HEK293 (cell line): ENCODE measurements around the gene GAREM1.

Source experiments
- MEIS1 ChIP-seq: sonication (generic); formaldehyde crosslinking; IDR thresholded peaks from 2 replicates; pipeline ENCODE4 v1.8.1; 2022; ENCODE audit warnings: missing genetic modification reagents, mild to moderate bottlenecking, borderline replicate concordance
- ZBTB1 ChIP-seq: fragments of 450-650 bp; formaldehyde crosslinking; IDR thresholded peaks from 2 replicates; pipeline ENCODE4 v1.5.1; 2016; ENCODE audit warnings: missing biosample characterization, missing genetic modification characterization
- ZNF549 ChIP-seq: fragments of 450-650 bp; IDR thresholded peaks from 2 replicates; pipeline ENCODE4 v1.5.1; 2018; ENCODE audit warnings: missing biosample characterization, missing genetic modification characterization, mild to moderate bottlenecking, inconsistent platforms, moderate library complexity
- ZNF837 ChIP-seq: fragments of 450-650 bp; formaldehyde crosslinking; IDR thresholded peaks from 2 replicates; pipeline ENCODE4 v1.5.1; 2016; ENCODE audit warnings: missing biosample characterization, missing genetic modification characterization
- TF ChIP-seq, protein P1 (sequence below): fragments of 450-650 bp; formaldehyde crosslinking; IDR thresholded peaks from 2 replicates; pipeline ENCODE4 v1.5.1; 2016; ENCODE audit warnings: missing biosample characterization, missing genetic modification characterization
- TF ChIP-seq, protein P2 (sequence below): fragments of 450-650 bp; formaldehyde crosslinking; IDR thresholded peaks from 2 replicates; pipeline ENCODE4 v1.5.1; 2016; ENCODE audit warnings: missing biosample characterization, missing genetic modification characterization
- TF ChIP-seq, protein P3 (sequence below): fragments of 450-650 bp; formaldehyde crosslinking; IDR thresholded peaks from 2 replicates; pipeline ENCODE4 v1.5.1; 2016; ENCODE audit warnings: missing biosample characterization, missing genetic modification characterization, borderline replicate concordance
- TF ChIP-seq, protein P4 (sequence below): fragments of 450-650 bp; formaldehyde crosslinking; IDR thresholded peaks from 2 replicates; pipeline ENCODE4 v1.5.1; 2016; ENCODE audit warnings: missing biosample characterization, missing genetic modification characterization
- TF ChIP-seq, protein P5 (sequence below): sonication (generic); formaldehyde crosslinking; IDR thresholded peaks from 2 replicates; pipeline ENCODE4 v1.8.1; 2022; ENCODE audit warnings: mild to moderate bottlenecking, moderate library complexity, missing genetic modification reagents
- TF ChIP-seq, protein P6 (sequence below): fragments of 450-650 bp; formaldehyde crosslinking; IDR thresholded peaks from 2 replicates; pipeline ENCODE4 v1.5.1; 2016; ENCODE audit warnings: missing biosample characterization, missing genetic modification characterization

DNA sequence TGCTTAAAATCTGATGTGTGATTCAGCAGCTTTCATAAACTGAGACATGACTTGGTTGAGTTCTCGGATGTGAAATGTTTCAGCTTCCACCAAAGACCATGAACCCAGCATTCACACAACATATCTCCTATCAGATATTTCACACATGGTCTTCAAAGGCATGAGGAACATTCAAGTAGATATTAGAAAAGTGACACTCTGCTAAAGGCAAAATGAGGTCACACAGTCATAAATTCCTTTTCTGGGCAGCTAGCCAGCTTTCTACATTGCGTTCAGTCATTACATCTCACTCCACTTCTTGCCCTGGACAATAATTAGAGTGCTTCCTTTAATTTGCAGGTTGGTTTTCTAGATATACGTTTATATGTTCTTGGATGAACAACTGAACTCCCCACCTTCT, 96.7 kb downstream of the GAREM1 start:
- TF ChIP-seq, protein P1, sequence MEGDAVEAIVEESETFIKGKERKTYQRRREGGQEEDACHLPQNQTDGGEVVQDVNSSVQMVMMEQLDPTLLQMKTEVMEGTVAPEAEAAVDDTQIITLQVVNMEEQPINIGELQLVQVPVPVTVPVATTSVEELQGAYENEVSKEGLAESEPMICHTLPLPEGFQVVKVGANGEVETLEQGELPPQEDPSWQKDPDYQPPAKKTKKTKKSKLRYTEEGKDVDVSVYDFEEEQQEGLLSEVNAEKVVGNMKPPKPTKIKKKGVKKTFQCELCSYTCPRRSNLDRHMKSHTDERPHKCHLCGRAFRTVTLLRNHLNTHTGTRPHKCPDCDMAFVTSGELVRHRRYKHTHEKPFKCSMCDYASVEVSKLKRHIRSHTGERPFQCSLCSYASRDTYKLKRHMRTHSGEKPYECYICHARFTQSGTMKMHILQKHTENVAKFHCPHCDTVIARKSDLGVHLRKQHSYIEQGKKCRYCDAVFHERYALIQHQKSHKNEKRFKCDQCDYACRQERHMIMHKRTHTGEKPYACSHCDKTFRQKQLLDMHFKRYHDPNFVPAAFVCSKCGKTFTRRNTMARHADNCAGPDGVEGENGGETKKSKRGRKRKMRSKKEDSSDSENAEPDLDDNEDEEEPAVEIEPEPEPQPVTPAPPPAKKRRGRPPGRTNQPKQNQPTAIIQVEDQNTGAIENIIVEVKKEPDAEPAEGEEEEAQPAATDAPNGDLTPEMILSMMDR, result no peak
- TF ChIP-seq, protein P2, sequence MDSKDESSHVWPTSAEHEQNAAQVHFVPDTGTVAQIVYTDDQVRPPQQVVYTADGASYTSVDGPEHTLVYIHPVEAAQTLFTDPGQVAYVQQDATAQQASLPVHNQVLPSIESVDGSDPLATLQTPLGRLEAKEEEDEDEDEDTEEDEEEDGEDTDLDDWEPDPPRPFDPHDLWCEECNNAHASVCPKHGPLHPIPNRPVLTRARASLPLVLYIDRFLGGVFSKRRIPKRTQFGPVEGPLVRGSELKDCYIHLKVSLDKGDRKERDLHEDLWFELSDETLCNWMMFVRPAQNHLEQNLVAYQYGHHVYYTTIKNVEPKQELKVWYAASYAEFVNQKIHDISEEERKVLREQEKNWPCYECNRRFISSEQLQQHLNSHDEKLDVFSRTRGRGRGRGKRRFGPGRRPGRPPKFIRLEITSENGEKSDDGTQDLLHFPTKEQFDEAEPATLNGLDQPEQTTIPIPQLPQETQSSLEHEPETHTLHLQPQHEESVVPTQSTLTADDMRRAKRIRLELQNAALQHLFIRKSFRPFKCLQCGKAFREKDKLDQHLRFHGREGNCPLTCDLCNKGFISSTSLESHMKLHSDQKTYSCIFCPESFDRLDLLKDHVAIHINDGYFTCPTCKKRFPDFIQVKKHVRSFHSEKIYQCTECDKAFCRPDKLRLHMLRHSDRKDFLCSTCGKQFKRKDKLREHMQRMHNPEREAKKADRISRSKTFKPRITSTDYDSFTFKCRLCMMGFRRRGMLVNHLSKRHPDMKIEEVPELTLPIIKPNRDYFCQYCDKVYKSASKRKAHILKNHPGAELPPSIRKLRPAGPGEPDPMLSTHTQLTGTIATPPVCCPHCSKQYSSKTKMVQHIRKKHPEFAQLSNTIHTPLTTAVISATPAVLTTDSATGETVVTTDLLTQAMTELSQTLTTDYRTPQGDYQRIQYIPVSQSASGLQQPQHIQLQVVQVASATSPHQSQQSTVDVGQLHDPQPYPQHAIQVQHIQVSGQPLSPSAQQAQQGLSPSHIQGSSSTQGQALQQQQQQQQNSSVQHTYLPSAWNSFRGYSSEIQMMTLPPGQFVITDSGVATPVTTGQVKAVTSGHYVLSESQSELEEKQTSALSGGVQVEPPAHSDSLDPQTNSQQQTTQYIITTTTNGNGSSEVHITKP, result no peak
- TF ChIP-seq, protein P3, sequence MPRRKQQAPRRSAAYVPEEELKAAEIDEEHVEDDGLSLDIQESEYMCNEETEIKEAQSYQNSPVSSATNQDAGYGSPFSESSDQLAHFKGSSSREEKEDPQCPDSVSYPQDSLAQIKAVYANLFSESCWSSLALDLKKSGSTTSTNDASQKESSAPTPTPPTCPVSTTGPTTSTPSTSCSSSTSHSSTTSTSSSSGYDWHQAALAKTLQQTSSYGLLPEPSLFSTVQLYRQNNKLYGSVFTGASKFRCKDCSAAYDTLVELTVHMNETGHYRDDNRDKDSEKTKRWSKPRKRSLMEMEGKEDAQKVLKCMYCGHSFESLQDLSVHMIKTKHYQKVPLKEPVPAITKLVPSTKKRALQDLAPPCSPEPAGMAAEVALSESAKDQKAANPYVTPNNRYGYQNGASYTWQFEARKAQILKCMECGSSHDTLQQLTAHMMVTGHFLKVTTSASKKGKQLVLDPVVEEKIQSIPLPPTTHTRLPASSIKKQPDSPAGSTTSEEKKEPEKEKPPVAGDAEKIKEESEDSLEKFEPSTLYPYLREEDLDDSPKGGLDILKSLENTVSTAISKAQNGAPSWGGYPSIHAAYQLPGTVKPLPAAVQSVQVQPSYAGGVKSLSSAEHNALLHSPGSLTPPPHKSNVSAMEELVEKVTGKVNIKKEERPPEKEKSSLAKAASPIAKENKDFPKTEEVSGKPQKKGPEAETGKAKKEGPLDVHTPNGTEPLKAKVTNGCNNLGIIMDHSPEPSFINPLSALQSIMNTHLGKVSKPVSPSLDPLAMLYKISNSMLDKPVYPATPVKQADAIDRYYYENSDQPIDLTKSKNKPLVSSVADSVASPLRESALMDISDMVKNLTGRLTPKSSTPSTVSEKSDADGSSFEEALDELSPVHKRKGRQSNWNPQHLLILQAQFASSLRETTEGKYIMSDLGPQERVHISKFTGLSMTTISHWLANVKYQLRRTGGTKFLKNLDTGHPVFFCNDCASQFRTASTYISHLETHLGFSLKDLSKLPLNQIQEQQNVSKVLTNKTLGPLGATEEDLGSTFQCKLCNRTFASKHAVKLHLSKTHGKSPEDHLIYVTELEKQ, result no peak
- TF ChIP-seq ZBTB1 (tag by site-specific recombination), result no peak
- TF ChIP-seq, protein P4, sequence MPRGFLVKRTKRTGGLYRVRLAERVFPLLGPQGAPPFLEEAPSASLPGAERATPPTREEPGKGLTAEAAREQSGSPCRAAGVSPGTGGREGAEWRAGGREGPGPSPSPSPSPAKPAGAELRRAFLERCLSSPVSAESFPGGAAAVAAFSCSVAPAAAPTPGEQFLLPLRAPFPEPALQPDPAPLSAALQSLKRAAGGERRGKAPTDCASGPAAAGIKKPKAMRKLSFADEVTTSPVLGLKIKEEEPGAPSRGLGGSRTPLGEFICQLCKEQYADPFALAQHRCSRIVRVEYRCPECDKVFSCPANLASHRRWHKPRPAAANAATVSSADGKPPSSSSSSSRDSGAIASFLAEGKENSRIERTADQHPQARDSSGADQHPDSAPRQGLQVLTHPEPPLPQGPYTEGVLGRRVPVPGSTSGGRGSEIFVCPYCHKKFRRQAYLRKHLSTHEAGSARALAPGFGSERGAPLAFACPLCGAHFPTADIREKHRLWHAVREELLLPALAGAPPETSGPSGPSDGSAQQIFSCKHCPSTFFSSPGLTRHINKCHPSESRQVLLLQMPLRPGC, result no peak
- TF ChIP-seq MEIS1 (CRISPR knock-in tag), result no peak
- TF ChIP-seq, protein P5, sequence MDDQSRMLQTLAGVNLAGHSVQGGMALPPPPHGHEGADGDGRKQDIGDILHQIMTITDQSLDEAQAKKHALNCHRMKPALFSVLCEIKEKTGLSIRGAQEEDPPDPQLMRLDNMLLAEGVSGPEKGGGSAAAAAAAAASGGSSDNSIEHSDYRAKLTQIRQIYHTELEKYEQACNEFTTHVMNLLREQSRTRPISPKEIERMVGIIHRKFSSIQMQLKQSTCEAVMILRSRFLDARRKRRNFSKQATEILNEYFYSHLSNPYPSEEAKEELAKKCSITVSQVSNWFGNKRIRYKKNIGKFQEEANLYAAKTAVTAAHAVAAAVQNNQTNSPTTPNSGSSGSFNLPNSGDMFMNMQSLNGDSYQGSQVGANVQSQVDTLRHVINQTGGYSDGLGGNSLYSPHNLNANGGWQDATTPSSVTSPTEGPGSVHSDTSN, result no peak
- TF ChIP-seq, protein P6, sequence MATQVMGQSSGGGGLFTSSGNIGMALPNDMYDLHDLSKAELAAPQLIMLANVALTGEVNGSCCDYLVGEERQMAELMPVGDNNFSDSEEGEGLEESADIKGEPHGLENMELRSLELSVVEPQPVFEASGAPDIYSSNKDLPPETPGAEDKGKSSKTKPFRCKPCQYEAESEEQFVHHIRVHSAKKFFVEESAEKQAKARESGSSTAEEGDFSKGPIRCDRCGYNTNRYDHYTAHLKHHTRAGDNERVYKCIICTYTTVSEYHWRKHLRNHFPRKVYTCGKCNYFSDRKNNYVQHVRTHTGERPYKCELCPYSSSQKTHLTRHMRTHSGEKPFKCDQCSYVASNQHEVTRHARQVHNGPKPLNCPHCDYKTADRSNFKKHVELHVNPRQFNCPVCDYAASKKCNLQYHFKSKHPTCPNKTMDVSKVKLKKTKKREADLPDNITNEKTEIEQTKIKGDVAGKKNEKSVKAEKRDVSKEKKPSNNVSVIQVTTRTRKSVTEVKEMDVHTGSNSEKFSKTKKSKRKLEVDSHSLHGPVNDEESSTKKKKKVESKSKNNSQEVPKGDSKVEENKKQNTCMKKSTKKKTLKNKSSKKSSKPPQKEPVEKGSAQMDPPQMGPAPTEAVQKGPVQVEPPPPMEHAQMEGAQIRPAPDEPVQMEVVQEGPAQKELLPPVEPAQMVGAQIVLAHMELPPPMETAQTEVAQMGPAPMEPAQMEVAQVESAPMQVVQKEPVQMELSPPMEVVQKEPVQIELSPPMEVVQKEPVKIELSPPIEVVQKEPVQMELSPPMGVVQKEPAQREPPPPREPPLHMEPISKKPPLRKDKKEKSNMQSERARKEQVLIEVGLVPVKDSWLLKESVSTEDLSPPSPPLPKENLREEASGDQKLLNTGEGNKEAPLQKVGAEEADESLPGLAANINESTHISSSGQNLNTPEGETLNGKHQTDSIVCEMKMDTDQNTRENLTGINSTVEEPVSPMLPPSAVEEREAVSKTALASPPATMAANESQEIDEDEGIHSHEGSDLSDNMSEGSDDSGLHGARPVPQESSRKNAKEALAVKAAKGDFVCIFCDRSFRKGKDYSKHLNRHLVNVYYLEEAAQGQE (tag by site-specific recombination), result no peak
- no peak for TF ChIP-seq ZNF837 (tag by site-specific recombination)
- TF ChIP-seq ZNF549 (tag by site-specific recombination), result no peak
